Esophagus mucosa (tissue), 1 donor: ENCODE results near the gene FUS. TPM values are rescaled to one million over a fixed set of nuclear protein-coding genes. Genes with fewer than 3 reads are reported as not detected.
"Not testable (repeated sequence)": the region's sequence is repeated elsewhere in the genome, so short reads cannot be mapped to it uniquely, and the experiment has no call there.

Experiments
- ATAC-seq: fragments of 200-7000 bp; cut with Tn5 transposase; one replicate; pipeline ENCODE4 v1.9.1; 2020
- total RNA-seq: library from RNA; stranded (reverse); gene quantifications from one replicate; pipeline ENCODE4 v1.2.4, GENCODE V29; 2023
- donor health status: DM: yes; HTN: yes; CAD: no.

Gene FUS
- total RNA-seq, result 127 TPM

DNA sequence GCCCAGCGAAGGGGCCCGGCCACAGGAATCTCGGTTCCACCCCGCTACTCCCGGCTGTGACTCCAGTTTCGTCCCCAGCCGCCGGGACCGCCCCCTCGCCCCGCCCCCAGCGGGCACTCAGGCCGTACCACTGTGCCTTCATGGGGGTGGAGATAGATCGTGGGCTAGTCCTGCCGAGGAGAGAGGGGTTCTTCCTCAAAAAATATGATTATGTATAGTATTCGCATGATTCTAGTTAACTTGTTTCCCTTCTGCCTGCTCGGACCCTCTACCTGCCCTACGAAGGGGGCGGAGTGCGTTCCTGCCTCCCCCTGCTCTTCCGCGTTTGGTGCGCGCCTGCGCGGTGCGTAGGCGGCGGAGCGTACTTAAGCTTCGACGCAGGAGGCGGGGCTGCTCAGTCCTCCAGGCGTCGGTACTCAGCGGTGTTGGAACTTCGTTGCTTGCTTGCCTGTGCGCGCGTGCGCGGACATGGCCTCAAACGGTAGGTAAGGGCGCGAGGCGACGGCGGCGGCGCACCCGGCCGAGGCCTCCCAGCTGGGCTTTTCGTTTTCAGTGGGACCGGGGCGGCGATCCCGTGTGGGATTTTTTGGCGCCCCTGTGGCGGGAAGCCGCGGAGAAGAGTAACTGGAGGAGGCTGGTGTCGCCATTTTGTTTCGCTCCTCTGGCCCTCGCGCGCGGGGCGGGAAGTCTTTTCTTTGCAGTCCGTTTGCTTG lies at the start of gene FUS:
FUS (plus strand) TSS at position 393 of the 713 bp plus-strand sequence; CDS start at position 469, 76 bp downstream.
- peak; percentile 89 for ATAC-seq

DNA sequence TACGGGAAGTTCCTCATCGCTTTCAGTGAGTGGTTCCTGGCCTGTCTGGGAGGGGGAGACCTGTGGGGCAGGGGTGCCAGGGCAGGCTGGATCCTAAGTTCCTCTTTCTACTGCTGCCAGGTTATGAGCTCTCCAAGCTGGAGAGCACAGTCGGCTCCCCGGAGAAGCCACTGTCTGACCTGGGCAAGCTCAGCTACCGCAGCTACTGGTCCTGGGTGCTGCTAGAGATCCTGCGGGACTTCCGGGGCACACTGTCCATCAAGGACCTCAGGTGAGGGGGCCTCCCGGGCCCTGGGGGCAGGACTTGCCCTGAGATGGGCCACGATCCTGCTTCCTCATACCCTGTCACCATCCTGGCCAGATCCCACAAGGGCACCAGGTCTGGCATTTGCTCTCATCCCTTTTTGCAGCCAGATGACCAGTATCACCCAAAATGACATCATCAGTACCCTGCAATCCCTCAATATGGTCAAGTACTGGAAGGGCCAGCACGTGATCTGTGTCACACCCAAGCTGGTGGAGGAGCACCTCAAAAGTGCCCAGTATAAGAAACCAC lies 49.5 kb upstream of the FUS start:
- ATAC-seq, result peak; percentile 5

DNA sequence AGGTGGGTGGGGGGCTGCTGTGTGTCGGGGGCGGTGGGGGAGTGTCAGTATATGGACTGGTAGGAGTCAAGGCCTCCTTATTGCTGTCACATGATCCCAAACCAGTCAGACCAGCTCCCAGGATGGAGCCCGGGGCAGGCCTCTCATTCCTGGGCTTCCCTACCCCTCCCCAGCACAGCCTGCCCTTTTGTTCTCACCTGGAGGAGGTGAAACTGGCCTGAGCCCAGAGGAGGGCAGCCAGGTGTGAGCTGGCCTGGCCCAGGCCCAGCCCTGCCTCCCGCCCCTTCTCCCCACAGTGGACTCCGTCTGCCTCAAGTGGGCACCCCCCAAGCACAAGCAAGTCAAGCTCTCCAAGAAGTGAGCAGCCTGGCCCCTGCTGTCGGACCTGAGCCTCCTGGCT lies 49.0 kb upstream of the FUS start:
- ATAC-seq, result peak; percentile 74

DNA sequence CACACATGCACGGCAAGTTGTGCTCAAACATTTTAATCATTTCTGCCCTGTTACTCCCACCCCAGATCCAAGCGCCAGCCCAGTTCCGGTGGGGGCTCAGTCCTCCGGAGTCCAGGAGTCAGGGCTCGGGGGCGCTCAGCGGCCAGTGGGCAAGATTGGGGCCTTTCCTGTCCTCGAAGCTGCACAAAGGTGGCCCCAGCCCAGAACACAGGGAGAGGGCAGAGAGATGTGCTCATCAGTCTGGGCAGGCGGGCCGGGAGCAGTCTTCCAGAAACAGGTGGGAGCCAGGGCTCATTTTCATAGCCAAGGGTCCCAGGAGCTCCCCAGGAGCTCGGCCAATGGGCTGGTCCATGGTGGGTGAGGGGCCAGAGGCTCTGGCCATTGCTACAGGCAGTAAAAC lies 48.5 kb upstream of the FUS start:
- no peak for ATAC-seq

DNA sequence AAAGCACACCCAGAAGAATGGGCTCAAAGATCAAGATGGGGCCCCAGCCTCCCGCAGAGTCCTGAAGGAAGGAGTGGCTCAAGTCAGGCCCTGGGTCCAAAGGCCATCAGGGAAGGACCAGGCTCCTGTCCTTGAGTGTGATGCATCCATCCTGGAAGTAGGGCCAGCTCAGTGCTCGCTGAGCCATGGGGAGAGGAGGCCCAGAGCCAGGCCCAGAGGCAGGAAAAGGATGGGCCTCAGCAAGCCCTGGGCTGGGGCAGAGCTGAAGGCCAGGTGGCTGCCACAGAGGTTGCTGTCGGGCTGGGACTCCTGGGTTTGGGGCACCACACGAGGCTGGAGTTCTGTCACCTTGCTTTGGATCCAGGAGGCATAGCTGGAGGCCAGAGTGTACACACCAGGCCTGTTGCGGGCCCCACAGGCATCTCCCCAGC lies 48.1 kb upstream of the FUS start:
- peak; percentile 15 for ATAC-seq

DNA sequence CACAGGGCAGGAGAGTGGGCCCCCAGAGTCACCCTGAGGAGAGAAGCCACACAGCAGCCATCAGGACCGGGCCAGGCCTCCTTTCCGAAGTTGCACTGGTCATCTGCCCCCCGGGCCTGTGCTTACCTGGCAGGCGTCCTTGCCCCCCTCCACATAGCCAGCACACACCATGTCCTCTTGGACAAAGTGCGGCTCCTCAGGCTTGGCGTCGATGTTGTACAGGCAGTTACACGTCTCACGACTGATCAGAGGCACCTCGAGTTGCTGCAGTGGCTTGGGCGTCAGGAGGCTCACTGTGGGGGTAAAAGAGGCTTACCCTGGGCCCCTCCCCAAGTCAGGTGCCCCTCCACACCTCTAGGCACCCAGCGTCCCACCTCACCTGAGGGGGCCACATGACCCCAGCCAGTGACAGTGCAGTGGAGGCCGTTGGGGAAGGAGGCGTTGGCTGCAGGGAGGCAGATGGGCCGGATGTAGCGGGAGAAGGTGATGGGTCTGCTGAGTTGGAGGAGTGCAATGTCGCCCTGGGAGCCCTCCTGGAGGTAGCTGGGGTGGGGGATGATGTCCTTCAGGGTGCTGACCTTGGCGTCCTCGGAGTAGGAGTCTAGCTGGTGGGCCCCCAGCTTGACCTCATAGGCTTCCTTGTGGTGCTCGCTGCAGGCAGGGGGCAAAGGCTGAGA lies 47.5 kb upstream of the FUS start:
- no peak for ATAC-seq

DNA sequence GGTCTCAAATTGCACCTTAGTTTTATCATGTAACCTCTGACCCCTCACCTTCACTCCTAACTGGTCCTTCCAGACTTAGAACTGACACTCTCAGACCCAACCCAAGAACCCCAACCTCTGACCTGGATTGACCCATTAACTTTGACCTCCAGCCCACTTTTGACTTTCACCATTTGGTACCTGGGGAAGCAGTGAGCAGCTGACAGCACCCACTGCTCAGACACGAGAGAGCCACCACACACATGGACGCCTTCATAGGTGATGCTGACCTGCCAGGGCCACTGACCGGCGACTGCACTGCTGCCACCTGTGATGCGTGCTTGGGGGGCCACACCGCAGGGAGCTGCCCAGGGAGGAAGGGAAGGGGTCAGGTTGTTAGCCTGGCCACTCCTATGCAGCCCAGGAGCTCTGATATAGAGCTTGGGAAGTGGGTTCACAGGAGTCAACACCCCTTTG lies 46.9 kb upstream of the FUS start:
- ATAC-seq, result no peak

DNA sequence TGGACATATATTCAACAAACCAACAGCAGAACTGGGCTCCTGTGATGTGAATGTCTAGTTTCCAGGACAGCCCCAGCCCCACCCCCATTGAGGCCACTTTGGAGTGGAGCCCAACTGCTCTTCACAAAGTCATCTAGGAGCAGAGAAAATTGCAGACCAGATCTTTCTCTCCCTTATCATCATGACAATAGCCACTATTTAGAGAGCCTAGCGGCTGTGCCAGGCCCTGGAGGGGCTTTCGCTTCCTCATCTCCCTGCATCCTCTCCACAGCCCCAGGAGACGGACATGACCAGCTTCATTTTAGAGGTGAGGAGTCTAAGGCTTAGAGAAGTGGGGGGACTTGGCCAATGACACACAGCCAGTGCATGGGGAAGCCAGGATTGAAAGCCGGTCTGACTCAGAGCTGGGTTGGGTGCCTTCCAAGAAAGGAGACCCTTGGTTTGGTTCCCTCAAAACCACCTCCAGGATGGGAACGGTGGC lies 45.8 kb upstream of the FUS start:
- no peak for ATAC-seq

DNA sequence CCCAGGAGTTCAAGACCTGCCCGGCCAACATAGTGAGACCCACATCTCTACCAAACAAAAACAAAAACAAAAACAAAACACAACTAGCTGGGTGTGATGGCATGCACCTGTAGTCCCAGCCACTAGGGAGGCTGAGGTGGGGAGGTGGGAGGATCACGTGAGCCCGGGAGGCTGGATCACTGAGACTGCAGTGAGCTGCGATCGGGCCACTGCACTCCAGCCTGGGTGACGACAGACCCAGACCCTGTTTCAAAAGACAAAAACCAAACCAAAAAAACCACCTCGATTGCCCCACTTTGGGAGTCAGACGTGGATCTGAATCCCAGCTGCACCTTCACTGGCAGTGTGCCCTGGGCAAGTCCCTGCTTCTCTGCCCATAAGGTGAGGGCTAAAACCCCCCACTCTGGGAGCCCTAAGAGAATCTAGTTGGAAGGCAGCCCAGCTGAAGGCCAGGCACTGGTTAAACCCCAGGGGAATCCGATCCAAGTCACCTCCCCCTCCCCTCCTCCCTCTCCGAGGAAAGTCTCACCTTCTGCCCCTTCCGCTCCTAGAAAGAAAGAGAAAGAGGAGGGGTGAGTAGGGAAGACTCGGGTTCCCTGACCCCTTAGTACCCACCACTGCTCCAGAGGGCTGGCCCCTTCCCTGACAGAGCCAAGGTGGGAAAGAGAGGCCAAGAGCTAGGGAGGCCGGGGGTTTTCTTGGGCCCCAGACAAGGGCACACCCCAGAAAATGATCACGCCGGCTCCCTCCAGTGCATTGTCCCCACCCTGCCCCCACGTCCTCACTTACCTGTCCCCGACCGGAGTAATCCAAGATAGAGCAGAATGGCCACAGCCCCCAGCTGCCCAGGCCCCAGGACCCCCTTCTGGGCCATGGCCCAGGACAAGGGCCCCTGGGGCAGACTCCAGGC lies 45.1 kb upstream of the FUS start:
- ATAC-seq, result peak; percentile 30

DNA sequence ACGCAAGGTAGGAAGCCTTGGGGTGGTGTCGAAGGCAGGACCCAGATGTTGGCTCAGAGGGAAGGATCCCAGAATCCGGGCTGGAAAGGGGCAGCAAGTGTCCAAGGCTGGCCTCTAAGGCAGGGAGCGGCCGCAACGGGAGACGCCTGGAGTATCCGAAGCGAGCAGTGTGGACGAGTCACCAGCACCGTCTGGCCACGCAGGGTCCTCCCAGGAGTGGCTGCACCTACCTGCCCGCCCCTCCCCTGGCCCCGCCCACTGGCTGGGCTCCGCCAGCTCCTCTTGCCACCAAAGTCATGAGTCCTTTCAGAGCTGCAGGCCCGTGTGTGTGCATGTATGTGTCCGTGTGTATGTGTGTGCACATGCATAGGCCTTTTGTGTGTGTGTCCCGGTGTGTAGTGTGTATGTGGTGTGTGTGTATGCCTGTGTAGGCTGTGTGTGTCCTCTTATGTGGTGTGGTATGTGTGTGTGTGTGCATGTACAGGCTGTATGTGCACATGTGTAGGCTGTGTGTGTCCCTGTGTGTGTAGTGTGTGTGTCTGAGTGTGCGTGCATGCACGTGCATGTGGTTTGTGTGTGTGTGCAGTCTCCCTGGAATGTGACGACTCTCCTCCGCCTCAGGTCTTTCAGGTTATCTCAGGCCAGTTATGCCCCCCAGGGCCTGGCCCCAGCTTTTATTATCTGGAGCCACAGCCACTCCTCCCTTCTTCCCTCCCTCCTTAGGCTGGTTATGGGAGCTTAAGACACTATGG lies 44.2 kb upstream of the FUS start, which contains the start of gene PRSS8:
PRSS8 (minus strand) TSS at position 193 of the 752 bp plus-strand sequence. CDS start 229 bp downstream, outside the sequence.
- peak; percentile 74 for ATAC-seq

DNA sequence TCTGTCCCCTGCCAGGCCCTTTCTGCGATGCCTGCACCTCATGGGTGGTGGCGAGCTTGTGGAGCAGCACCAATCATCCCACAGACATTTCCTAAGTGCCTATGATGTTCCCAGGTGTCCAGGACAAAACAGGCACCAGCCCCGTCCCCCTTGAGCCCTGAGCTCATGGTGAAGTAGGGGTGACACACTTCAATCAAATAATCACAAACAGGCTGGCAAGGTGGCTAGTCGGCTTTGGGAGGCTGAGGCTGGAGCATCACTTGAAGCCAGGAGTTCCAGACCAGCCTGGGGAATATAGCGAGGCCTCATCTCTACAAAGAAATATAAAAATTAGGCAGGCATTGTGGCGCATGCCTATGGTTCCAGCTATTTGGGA lies 43.7 kb upstream of the FUS start:
- ATAC-seq, result no peak

DNA sequence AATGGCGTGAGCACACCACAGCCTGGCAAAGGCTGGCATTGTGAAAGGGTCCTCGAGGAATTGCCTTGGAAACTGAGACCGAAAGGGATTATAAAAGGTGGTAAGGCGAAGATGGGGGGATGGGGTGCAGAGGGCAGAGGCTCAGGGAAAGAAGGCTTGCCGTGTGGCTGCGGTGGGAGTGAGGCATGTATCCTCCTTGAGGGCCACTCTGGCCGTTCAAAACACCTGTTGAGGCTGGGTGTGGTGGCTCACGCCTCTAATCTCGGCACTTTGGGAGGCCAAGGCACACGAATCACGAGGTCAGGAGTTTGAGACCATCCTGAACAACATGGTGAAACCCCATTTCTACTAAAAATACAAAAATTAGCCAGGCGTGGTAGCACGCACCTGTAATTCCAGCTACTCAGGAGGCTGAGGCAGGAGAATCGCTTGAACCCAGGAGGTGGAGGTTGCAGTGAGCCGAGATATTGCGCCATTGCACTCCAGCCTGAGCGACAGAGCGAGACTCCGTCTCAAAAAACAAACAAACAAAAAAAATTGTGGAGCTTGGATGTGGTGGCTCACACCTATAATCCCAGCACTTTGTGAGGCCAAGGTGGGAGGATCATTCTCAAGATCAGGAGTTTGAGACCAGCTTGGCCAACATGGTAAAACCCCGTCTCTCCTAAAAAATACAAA lies 43.0 kb upstream of the FUS start:
- not testable (repeated sequence) for ATAC-seq

DNA sequence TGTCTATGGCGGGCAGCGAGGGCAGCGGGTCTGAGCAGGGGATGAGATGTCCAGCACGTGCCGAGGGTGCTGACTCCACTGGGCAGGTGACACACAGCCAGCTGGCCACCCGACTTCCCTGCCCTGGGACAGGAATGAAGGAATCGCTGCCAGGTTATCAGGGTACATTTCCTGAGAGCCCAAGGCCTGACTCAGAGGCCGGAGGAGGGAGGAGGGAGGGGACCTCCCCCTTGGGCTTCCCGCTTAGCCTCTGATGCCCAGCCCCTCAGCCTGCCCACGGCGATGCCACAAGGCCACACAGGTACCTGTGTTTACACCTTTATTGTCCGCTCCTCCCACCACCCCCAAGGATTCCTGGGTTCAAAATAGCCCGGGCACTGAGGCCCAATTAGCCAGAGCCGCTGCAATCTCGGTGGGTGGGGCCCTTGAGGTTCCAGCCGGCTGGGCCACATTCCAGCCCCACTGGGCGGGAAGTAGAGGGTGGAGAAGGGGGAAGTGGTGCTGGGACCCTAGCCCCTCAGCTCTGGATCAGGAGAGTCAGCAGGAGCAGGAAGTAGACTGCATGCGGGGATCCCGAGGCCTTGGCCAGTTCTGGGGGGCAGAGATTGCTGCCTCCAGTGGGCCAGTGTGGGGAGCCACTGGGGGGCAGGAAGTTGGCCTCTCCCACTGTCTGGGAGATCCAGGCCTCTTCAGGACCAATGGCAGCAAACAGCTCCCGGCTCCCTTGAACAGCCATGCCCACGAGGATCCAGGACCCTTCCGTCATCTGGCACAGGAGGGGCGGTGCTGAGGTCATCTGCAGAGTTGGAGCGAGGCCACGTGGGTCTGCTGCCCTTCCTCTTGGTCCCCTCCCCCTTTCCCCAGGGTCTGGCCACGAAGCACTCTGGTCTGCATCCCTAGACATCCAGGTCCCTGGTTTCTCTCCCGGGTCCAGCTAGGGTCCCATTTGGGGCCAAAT lies 41.0 kb upstream of the FUS start:
- peak; percentile 41 for ATAC-seq

DNA sequence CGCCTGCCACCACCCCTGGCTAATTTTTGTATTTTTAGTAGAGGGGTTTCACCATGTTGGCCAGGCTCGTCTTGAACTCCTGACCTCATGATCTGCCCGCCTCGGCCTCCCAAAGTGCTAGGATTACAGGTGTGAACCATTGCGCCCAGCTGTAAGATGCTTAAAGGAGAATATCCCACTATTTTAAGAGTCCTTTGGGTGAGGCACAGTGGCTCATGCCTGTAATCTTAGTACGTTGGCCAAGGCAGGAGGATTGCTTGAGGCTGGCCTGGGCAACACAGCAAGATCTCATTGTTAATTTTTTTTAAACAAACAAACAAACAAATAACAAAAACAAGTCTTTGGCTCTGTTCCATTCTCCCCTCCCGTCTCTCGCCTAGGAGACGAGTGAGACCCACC lies 38.9 kb upstream of the FUS start:
- not testable (repeated sequence) for ATAC-seq

DNA sequence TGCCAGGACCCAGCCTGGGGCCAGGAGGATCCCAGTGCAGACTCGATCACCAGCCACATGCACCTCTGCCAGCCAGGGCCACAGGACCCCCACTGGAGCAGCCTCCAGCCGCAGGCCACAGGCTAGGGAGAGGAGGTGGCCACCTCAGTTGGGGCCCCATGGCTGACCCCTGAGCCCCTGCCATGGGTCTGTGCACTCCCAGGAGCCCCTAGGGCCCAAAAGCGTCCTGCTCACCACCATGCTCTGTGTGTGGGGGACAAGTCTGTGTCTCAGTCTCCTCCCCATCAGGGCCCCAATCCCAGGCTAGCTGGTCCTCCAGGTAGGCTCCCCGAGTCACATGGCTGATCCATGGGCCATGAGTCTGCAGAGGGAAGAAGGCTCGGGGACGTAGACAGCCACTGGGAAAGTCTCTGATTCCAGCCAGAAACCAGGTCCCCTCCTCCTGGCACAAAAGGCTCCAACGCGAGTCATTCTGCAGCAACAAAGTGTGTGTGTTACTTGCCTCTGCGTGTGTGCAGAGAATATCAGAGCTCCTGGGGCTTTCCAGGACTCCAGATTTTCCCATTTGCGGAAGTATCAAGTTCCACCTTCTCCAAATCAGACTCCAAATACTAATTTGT lies 38.3 kb upstream of the FUS start:
- ATAC-seq, result peak; percentile 3

DNA sequence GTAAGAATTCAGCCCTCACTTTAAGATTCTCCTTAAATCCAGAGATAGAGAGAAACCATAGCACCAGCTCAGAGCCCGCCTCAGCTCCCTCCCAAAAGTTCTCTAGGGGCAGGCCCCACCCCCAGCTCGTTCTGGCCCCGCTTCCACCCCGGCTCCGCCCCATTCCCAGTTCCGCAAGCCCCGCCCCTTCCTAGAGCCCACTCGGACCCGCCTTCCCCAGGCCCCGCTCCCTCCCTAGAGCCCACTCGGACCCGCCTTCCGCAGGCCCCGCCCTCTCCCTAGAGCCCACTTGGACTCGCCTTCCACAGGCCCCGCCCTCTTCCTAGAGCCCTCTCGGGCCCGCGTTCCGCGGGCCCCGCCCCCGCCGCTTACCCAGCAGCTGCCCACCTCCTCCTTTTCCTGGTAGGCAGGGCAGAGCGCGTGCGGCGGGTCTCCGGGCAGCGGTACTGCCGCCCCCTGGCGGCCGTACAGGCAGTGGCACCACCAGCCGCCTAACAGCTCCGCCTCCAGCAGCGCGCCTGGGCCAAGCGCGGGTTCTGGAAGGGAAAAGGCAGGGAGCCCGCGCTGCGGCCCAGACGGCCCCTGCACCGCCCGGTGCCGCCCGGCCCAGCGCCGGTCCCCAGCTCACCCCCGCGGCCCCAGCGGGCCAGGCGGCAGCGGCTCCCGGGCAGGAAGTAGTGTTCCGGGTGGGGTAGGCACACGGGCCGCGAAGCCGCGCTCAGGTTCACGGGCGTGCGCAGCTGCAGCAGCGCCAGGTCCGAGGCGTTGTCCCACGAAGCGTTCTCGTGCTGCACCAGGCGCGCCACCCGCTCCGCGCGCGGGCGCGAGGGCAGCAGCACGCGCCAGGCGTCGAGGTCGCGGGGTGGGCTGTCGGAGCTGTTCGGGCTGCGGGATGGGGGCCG lies 37.6 kb upstream of the FUS start:
- peak; percentile 93 for ATAC-seq

DNA sequence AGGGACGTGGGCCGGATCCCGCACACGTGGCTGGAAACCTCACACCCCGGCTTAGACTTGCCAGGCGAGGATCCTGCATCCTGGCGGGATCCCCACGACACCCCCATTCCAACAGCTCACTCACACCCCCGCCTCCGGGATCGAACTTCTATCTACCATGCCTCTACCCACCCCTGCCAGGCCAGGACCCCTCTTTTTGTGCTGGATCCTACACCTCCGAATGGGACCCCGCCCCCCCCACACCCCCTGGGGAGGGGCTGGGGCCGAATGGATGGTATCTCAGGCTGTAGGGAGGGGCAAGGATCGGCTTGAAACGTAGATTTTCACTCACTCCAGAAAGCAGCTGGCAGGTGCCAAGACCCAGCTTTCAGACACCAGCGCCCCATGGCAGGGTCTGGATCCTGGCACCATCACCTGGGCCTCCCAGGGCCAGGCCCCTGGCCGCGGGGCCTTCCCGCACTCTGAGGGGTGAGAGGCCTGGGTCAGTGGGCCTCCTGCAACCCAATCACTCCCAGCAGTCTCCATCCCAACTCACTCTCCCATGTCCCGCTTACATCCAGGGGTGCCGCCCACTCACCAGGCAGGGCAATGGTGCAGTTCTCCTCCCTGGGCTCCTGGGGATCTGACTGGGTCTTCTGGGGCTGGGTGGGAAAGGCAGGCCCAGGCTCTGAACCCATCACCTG lies 36.8 kb upstream of the FUS start:
- ATAC-seq, result no peak

DNA sequence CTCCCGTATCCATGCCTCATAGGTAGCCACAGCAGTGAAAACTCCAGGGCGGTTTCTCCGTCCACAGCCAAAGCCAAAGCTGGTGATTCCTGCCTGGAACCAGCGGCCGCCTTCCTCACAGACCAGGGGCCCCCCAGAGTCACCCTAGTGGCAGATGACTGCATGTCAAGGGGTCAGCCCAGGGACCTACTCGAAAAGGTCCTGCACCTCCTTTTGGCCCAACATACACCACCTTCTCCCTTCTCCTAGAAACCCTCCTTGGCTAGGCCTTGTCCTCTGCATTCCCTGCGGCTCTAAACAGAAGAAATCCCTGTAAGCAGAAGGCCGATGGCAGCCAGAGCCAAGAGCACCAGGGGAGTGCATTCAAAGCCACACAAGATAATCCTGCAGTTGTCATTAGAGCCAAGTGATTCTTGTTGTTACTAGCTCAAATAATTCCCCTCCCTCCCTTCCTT lies 36.2 kb upstream of the FUS start:
- no peak for ATAC-seq
